ENCODE data around the gene WFS1.

The WFS1 gene

GRCh38 chr4:6269616-6270511, at the start of gene WFS1:
TSS of gene WFS1 (plus strand) at chr4:6269850. CDS start at chr4:6277456, 7,606 bp downstream.
- H3K27ac ChIP-seq (ENCODE audit: poor library complexity, severe bottlenecking) = no peak within 1 kb of the TSS

GRCh38 chr4:6221301-6221850, 48.3 kb upstream of the WFS1 start:
- Histone ChIP-seq H3K4me1 (ENCODE audit: insufficient read depth, poor library complexity, severe bottlenecking) (no peaks in the 10 kb centered on the region), H3K27ac (ENCODE audit: poor library complexity, severe bottlenecking) (no peak overlapping the region), H3K4me3 (ENCODE audit: severe bottlenecking) (no peak overlapping the region), H3K9me3 (ENCODE audit: severe bottlenecking) (no peaks in the 10 kb centered on the region), H3K27me3 (ENCODE audit: insufficient read depth, poor library complexity, severe bottlenecking) (peaks cover 37% of the 10 kb centered on the region), H3K36me3 (ENCODE audit: low read depth) (no peaks in the 10 kb centered on the region)
- ATAC-seq (ENCODE audit: low read depth) (no peak), DNase-seq (ENCODE audit: low spot score) (no peak)
- TF ChIP-seq, protein P1, sequence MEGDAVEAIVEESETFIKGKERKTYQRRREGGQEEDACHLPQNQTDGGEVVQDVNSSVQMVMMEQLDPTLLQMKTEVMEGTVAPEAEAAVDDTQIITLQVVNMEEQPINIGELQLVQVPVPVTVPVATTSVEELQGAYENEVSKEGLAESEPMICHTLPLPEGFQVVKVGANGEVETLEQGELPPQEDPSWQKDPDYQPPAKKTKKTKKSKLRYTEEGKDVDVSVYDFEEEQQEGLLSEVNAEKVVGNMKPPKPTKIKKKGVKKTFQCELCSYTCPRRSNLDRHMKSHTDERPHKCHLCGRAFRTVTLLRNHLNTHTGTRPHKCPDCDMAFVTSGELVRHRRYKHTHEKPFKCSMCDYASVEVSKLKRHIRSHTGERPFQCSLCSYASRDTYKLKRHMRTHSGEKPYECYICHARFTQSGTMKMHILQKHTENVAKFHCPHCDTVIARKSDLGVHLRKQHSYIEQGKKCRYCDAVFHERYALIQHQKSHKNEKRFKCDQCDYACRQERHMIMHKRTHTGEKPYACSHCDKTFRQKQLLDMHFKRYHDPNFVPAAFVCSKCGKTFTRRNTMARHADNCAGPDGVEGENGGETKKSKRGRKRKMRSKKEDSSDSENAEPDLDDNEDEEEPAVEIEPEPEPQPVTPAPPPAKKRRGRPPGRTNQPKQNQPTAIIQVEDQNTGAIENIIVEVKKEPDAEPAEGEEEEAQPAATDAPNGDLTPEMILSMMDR (IDR thresholded peaks at IDR 0.05; ENCODE audit: poor library complexity, severe bottlenecking) = no peak

More at GRCh38 chr4:6269616-6270511, at the start of gene WFS1:
- Histone ChIP-seq H3K4me1 (ENCODE audit: insufficient read depth, poor library complexity, severe bottlenecking) (peaks cover 11% of the 10 kb centered on the region), H3K9me3 (ENCODE audit: severe bottlenecking) (no peaks in the 10 kb centered on the region), H3K36me3 (ENCODE audit: low read depth) (no peaks in the 10 kb centered on the region), H3K27me3 (ENCODE audit: insufficient read depth, poor library complexity, severe bottlenecking) (no peaks in the 10 kb centered on the region), H3K4me3 (ENCODE audit: severe bottlenecking) (peak within 1 kb of the TSS; percentile 72)
- ATAC-seq (ENCODE audit: low read depth) (peak; percentile 99), DNase-seq (ENCODE audit: low spot score) (peak; percentile 96)
- TF ChIP-seq, protein P1 (IDR thresholded peaks at IDR 0.05; ENCODE audit: poor library complexity, severe bottlenecking) = no peak

GRCh38 chr4:6221851-6222760, 47.5 kb upstream of the WFS1 start:
- H3K4me1 ChIP-seq (ENCODE audit: insufficient read depth, poor library complexity, severe bottlenecking) = no peaks in the 10 kb centered on the region
- no peak overlapping the region for H3K27ac ChIP-seq (ENCODE audit: poor library complexity, severe bottlenecking)
- TF ChIP-seq, protein P1 (IDR thresholded peaks at IDR 0.05; ENCODE audit: poor library complexity, severe bottlenecking) = no peak
- H3K4me3 ChIP-seq (ENCODE audit: severe bottlenecking) = no peak overlapping the region
- peaks cover 31% of the 10 kb centered on the region for H3K27me3 ChIP-seq (ENCODE audit: insufficient read depth, poor library complexity, severe bottlenecking)
- no peaks in the 10 kb centered on the region for H3K36me3 ChIP-seq (ENCODE audit: low read depth)
- ATAC-seq (ENCODE audit: low read depth) = 0 out of 3 replicates have a peak, but pooled peaks have one; percentile 31
- DNase-seq (ENCODE audit: low spot score) = no peak
- H3K9me3 ChIP-seq (ENCODE audit: severe bottlenecking) = no peaks in the 10 kb centered on the region

DNA sequence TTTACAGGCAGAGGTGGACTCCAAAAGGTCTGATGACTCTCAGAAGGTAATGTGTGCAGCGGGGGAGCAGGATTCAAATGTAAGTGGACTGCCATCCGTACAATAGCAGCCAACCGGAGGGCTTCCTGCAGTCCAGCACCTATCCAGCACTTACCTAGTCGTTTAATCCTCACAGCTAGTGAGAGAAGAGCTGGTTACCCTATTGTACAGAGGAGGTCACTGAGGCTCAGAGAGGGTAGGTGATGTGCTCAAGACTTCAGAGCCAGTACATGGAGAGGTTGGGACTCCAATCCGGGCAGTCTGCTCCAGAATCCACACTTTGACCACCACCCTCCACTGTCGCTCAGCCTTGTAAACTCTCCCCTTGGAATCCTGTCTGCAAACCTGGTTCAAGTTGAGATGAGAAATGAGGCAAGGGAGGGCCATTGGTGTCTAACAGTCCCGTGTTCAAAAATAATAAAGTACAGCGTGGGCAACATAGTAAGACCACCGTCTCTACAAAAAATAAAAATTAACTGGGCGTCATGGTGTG, 46.8 kb upstream of the WFS1 start:
- Histone ChIP-seq H3K4me1 (ENCODE audit: insufficient read depth, poor library complexity, severe bottlenecking) (no peaks in the 10 kb centered on the region), H3K4me3 (ENCODE audit: severe bottlenecking) (no peak overlapping the region), H3K36me3 (ENCODE audit: low read depth) (no peaks in the 10 kb centered on the region), H3K27me3 (ENCODE audit: insufficient read depth, poor library complexity, severe bottlenecking) (peaks cover 27% of the 10 kb centered on the region), H3K27ac (ENCODE audit: poor library complexity, severe bottlenecking) (no peak overlapping the region), H3K9me3 (ENCODE audit: severe bottlenecking) (no peaks in the 10 kb centered on the region)
- no peak for DNase-seq (ENCODE audit: low spot score)
- TF ChIP-seq, protein P1 (IDR thresholded peaks at IDR 0.05; ENCODE audit: poor library complexity, severe bottlenecking) = no peak
- ATAC-seq (ENCODE audit: low read depth) = no peak

All from RWPE2 (cell line).